GM19372 (cell line): ENCODE data around the gene CLDN12.
A peak's percentile ranks its signal among the peaks of the same experiment; 100 is the strongest.

Experiments used
- ATAC-seq: cut with Tn5 transposase; IDR thresholded peaks from one replicate; pipeline ENCODE4 v1.9.1; 2021; ENCODE audit warnings: mild to moderate bottlenecking, low read depth, moderate library complexity; ENCODE audit not compliant: unreplicated experiment

Gene CLDN12

DNA sequence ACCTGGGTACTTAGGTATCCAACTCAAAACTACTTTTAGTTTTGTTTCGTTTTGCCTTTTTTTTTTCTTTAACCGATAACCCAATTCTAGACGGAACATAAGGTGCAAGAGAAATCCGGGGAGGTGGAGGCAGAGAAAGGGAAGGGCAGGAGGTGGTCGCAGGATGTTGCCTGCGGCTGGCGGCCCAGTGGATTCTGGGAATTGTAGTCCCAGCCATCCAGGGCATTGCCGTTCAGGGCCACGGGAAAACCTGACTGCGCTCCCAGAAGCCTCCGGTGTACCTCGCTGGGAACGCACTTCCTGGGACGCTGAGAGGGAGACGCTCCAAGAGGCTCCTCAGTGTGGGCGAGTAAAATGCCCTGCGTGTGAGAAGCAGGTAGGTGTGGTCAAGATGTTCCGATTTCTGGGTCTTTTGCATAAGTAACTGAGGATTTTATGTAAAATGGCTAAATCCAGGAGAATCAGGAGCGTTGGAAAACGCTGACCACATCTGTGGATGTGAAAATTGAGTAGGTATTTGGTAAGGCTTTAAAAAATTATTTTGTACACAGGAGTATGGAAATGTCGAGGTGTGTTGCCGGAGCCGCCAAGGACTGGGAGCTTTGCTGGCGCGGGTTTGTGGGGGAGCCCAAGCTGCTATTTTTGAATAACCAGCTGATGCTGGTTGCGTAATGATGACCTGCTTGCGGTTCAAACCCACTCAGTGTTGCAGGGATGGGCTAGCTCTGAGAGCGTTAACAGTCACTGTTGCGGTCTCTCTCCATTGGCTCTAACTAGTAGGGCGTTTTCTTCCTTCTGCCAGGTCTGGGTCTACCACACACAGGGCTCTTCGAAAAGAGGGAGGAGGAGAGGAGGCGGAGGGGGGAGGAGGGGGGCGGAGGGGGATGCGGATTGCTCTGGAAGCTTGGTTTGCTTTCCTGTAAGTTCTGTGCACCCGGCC, at the start of gene CLDN12:
TSS of gene CLDN12 (plus strand) at position 288 of the 940 bp plus-strand sequence. CDS start 9,216 bp downstream, outside the sequence.
- ATAC-seq: peak; percentile 91

DNA sequence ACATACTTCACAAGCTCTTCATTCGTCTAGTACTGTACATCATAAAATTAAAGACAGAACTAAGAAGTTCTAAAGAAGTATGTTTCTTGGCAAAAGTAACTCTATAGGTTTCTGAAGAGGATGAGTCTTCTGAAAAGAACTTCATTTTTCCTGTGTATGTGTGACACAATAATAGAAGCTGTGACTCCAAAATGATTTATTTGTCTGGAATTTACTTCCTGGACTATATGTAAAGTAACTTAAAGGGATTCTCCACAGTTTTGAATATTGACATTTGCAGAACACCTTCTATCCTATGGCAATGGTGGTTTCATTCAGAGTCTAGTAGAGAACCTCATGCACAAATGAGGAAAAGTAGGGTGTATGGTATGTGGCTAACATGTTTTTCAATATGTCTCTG, 19.8 kb upstream of the CLDN12 start:
- ATAC-seq: no peak

DNA sequence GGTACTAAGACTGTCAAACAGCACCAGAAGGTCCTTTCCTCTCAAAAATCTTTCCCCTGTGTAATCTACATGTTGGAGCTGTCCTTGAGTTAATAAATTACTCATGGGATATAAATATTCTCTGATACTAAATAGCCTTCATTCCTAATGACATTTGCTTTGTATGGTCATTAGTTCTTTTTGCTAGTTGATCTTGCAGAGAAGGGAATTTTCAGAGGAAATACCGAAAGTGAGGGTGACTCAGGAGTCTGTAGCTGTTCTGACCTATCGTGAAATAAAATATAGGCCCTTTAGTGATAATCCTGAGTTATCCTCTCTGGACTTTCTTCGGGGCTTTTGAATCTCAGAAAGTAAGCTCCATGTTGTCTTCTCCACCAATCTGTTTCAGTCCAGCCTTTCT, 19.4 kb upstream of the CLDN12 start:
- ATAC-seq: no peak

DNA sequence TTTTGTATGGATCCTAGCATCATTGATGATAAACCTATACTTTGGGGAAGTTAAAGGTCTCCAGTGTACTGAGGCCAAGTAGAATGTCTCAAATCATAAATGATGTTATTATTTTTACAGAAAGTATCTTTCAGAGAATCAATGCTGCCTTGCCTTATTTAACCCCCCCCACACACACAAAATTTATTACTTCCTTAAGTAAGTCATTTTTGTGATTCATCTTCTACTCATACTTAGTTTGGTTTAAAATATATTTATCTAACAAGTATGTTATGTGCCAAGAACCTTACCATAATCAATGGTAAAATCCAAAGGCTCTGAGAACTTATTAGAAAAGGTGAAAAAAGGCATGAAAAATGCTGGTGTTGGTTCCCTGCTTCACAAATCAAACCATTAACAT, 18.8 kb upstream of the CLDN12 start:
- ATAC-seq: no peak

DNA sequence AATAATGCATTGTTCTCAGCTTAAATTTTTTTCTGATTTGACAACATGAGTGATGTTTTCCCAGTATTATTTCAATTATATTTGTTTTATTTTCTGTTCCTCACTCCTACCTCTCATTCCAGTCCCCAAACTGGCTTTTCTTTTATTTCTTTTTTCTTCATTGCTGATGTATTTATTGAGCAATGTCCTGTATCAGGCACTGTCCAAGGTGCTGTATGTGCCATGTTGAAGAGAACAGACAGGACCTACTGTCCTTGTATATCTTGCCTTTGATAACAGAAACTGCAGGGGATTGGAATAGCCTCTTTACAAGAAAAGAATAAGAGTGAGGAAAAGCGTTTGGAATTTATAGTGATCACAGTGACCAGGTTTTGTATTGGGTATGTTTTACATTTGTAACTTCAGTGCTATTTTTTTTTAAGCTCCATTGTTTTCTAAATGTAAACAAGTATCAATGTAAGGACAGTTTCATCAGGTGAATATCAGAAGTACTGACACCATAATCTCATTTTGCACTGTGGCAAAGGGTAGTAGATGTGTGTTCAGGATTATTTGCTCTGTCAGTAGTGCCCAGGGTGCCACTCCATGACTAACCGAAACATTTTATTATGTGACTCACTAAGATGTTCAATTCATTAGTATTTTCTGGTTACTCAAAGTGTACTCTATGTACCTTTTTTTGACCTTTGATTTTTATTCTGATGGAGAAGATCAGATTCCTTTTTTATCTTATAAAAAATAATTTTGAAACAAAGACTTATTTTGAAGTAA, 15.6 kb upstream of the CLDN12 start:
- no peak for ATAC-seq

GRCh38 chr7:90390926-90391325, 12.3 kb upstream of the CLDN12 start:
- ATAC-seq: no peak

DNA sequence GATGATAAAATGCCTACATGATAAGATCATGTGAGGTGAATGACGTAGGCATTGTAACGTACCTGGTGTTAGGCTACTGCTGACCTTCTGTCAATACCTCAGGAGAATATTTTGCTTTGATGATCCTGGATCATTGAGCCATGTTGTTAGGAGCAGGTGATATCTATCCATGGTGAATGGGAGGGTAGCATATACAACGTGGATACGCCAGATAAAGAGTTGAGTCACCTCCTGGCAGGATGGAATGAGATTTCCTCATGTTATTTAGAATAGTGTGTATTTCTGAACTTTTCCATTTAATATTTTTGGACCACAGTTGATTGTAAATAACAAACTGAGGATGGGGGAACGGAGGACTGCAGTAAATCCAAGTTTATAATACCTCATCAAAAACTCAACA, 11.8 kb upstream of the CLDN12 start:
- no peak for ATAC-seq

DNA sequence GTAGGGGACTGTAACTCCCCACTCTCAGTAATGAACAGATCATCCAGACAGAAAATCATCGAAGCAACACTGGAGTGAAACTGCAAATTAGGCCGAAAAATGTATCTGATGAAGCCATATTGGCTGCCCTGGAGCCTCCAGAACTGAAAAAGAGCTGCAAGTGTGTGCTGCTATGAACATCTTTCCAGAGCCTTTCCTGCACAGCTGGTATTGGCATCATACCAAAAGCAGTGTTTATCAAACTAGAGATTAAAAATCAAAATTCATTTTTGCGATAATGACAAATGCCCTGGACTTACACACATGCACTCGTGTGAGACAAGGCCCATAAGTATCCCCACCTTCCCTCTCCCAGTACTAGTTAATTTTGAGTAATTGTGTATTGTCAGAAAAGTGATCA, 6.8 kb upstream of the CLDN12 start:
- ATAC-seq: no peak

GRCh38 chr7:90401989-90402388, 1.3 kb upstream of the CLDN12 start:
- ATAC-seq: no peak

DNA sequence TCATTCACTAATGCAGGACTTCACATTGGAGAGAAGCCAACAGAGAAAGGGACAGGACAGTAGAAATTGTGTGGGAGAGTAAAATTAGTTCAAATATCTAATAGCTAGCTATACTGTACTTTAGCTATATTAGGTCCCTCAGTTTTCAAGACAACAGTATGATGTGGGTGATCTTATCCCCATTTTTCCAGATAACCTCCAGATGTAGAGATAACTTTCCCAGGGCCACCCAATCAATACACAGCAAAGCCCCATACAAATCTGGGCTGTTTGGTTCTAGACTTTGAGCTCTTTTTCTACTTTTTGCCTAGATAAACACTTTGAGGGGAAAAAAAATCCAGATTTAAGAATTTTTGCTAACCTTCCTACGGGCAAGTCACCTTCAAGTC, 482 bp upstream of the CLDN12 start:
- ATAC-seq: no peak

GRCh38 chr7:90404777-90405176, 1.5 kb downstream of the CLDN12 start:
- no peak for ATAC-seq

DNA sequence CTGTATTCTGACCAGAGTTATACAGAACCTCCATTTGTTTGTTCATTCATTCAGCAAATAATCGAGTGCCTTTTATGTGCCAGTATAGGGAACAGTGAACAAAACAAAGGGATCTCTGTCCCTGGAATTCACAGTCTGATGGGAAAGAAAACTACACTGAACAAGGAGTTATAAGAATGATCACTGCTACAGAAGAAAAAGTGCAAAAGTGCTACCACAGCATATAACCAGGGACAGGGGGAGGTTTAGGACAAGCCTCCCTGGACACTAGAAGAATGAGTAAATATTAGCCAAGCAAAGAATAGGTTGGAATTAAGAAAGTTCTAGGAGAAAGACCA, 4.2 kb downstream of the CLDN12 start:
- ATAC-seq: no peak

- no peak for ATAC-seq
Measured at GRCh38 chr7:90408142-90408541, 4.9 kb downstream of the CLDN12 start.

DNA sequence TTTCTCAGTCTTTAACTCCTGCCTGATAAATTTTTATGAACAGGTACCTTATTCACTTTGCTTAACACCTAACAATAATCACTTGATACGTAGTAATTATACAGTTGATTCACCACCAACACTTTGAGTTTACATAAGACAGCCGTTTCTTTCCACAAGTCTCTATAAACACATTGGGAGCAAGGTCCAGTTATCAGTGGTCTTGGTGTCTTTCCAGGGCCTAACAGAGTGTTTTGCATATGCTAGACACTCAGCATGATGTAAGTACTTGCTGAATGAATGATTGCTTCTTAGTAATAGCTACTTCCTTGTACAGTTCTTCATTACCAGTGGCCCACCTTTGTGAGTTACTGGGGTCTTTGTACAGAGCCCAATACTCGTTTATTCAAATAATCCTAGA, 6.4 kb downstream of the CLDN12 start:
- ATAC-seq: no peak

DNA sequence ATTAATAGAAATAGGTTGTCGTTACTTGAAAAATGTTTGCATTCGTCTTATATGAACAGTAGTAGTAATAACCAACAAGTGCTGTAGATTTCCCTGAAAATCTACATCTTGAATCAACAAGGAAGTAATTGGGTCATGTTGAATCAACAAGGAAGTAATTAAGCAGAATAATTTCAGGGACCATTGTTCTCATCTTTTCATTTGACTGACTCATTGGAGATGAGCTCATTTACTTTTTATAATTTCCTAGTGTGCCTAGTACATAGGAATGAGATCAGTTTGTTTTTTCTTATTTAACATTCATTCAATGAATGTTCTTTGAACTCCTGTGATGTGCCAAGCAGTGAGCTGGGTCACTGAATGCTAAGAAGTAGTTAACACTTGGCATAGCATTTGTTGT, 8.2 kb downstream of the CLDN12 start:
- no peak for ATAC-seq

DNA sequence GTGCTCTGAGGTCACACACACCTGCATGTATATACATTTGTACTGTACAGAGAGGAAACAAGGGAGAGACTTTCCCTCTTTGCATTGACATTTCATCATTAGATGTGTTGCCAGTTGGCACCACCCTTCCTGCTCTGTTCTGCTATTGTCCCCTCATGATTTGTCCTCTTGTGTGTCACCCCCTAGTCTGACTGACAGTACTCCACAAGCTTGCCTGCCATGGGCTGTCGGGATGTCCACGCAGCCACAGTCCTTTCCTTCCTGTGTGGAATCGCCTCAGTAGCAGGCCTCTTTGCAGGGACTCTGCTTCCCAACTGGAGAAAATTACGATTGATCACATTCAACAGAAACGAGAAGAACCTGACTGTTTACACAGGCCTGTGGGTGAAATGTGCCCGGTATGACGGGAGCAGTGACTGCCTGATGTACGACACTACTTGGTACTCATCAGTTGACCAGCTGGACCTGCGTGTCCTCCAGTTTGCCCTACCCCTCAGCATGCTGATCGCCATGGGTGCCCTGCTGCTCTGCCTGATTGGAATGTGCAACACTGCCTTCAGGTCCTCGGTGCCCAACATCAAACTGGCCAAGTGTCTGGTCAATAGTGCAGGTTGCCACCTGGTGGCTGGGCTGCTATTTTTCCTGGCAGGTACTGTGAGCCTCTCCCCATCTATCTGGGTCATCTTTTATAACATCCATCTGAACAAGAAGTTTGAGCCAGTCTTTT, 9.4 kb downstream of the CLDN12 start:
- no peak for ATAC-seq

- no peak for ATAC-seq
Measured at GRCh38 chr7:90413185-90413528, 9.9 kb downstream of the CLDN12 start.

- no peak for ATAC-seq
Measured at GRCh38 chr7:90421651-90422050, 18.4 kb downstream of the CLDN12 start.

DNA sequence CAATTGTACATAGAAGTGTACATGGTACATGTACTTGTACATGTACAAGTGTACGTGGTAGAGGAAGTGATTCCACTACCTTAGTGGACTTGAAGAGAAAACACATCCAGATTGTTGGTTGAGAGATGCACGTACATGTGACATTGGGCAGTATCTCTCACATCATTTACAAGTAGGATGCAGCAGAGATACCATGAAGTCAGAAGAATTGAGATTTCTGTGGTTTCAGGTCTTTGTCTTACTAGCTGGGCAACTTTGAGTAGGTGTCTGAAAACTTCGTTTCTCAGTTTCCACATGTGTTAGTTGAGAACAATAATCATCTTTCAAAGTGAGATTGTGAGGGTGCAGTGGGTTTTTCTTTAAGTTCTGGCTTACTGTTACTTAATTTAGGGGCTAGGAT, 21.5 kb downstream of the CLDN12 start:
- peak; percentile 96 for ATAC-seq

DNA sequence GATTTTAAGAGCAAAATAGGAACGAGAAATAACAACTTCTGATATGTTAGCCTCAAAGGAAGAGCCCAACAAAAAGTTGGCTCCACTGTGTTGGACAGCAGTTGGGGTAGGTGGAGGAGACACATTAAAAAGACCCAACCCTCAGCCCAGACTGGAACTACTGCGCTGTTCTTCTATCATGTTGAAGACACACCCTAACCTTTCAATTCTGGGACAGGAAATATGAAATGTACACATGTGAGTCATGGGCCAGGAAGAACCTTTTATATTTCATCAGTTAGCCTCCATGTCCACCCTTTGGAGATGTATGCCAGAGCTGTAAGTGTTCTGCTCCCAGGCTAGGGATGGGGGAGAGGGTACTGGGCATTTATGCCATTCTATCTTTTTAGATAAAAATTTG, 22.1 kb downstream of the CLDN12 start:
- ATAC-seq: no peak
